NCI-H2227 treated with DMSO at 0.1 percent for 48 hours (cell line): Measurements from ENCODE around the gene SNCB.
"Not testable (repeated sequence)": the region's sequence is repeated elsewhere in the genome, so short reads cannot be mapped to it uniquely, and the experiment has no call there.

Experiments
- DNase-seq: peaks from one replicate; lab custom pipeline; 2025; lab: John Stamatoyannopoulos, UW

SNCB gene

DNA sequence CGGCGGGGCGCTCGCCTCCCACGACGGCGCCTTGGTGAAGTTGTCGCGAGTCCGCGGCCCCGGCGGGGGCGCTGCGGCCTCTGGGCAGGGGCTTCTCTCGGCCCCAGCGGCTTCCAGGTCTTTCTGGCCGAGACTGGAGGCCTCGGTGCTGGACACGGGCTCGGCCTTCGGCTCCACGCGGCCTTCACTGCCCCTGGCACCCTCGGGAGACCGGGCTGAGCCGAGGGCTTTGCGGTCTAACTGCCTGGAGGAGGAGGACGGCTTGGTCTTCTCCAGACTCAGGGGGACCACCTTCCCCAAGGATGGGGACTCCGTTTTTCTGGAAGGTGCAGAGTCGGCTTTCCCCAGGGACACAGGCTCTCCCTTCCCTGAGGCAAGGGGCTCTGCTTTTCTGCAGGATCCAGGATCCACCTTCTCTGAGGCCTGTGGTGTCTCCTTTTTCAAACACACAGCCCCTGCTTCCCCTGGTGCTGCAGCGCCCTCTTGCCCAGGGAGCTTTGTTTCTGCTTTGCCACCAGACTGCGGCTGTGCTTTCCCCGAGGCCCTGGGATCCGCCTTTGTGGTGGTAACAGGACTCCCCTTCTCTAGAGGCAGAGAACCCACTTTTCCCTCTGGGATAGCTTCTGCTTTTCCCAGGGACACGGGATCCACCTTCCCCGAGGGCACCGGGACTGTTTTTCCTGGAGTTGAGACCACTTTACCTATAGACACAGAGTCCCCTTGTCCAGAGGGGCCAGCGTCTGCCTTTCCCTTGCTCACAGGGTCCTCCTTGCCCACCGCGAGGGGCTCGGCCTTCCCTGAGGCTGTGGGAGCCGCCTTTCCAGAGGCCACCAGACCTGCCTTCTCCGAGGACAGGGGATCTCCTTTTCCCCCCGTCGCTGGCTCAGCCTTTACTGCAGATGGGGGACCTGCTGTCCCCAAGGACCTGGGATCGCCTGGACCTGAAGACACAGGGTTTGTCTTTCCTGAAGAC, 32.6 kb downstream of the SNCB start:
- DNase-seq, result no peak

DNA sequence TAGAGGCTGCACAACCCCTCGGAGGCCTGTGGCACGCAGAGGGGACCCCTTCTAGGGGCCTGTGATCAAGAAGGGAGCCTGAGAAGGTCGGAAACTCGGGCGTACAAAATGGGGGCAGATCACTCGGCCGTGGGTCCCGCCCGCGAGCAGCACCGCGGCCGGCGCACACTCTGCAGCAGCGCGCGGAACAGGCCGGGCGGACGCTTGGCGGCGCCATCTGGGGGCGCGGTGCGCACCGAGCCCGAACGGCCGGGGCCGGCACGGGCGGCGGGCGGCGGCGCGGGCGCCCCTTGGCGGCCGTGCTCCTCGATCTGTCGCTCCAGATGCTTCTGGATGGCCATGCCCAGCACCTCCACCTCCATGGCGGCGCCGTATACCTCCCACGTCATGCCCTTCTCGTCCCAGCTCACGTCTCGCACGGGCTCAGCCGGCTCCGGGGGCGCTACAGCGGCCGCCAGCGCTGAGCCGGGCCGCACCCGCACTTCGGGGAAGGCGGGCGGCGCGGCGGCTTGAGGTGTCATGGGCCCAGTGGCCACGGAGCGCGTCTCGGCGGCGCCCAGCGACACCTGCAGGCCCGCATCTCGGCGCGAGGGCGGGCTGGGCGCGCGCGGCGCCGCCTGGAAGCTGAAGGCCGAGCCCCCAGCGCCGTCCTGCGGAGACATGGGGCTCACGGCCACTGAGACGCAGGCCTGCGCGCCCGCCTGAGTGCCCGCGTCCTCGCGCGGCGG, 33.5 kb downstream of the SNCB start:
- DNase-seq, result no peak

DNA sequence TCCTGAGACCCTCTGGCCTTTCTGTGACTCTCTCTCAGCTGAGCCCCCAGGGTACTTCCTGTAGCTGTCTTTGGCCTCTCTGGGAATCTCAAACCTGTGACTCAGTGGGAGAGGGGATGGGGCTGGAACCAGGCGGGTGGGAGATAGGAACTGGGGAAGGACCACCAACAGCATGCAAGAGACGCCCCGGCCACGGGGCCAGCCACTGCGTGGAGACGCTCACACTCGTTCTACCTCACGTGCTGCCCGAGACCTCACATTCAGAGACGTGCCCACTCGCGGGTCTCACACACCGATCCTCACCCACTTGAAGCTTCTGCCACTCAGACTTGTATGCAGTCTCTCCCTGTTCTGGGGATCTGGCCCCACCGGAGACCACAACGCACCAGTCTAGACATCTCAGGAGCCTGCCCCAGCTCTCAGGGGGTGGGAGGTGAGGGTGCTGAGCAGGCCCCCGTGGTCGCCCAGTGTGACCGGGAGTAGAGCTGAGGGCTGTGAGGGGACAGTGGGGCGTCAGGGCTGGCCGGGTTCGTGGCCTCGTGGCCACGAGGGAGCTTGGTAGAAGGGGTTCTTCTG, 34.2 kb downstream of the SNCB start:
- DNase-seq, result no peak

DNA sequence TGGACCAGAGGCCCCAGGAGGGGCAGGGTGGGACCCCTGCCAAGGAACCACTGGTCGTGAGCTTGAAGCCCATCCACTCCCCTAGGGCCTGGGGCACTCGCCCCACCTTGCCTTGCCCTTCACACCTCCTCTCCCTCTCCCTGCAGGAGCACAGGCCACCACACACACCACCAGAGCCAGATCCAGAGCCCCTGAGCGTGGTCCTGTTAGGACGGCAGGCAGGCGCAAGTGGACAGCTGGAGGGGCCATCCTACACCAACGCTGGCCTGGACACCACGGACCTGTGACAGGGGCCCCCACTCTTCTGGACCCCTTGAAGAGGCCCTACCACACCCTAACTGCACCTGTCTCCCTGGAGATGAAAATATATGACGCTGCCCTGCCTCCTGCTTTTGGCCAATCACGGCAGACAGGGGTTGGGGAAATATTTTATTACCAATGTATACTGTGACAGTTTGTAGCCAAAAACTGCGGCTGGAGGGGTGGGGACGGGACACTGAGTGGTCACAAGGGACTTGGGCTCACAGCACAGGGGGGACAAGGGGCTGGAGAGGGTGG, 34.9 kb downstream of the SNCB start:
- DNase-seq, result no peak

DNA sequence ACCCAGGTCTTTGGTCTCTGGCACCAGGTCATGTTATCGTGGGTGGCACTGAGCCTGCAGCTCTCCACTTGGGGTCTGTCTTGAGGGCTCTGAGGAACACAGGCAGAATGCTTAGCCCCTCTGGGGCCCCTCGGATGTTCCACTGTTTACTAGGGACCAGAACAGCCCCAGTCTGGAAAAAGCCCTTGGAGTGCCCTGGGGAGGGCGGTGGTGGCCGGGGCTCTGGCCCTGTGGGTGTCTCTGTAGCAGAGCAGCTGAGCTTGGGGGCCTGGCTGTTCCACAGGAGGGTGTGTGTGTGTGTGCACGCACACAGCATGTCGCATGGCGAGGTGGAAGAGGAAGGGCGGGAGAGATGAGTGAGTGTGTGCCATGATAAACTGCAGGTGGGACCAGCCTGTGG, 35.8 kb downstream of the SNCB start:
- DNase-seq, result no peak

GRCh38 chr5:176593273-176593869, 37.0 kb downstream of the SNCB start:
- no peak for DNase-seq

GRCh38 chr5:176592573-176592972, 37.8 kb downstream of the SNCB start:
- DNase-seq, result no peak

DNA sequence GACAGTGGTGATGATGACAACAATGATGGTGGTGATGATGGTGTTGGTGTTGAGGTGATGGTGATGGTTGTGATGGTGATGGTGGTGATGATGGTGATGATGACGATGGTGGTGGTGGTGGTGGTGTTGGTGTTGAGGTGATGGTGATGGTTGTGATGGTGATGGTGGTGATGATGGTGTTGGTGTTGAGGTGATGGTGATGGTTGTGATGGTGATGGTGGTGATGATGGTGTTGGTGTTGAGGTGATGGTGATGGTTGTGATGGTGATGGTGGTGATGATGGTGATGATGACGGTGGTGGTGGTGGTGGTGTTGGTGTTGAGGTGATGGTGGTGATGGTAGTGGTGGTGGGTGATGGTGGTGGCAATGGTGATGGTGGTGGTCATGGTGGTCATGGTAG, 38.7 kb downstream of the SNCB start:
- not testable (repeated sequence) for DNase-seq

GRCh38 chr5:176590035-176590717, 40.2 kb downstream of the SNCB start:
- DNase-seq, result no peak

- DNase-seq, result no peak
These were observed 41.1 kb downstream of the SNCB start for GRCh38 chr5:176589039-176589769.

DNA sequence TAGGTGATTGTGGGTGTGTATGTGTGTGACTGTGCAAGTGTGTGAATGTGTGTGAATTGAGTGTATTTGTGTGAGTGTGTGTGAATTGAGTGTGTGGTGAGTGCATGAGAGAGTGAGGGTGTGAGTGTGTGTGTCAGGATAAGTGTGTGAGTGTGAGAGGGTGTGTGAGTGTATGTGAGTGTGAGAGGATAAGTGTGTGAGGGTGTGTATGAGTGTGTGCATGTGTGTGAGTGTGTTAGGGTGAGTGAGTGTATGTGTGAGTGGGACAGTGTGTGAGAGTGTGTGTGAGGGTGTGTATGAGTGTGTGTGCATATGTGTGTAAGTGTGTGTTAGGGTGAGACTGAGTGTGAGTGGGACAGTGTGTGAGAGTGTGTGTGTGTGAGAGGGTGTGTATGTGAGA, 42.0 kb downstream of the SNCB start:
- DNase-seq, result no peak

DNA sequence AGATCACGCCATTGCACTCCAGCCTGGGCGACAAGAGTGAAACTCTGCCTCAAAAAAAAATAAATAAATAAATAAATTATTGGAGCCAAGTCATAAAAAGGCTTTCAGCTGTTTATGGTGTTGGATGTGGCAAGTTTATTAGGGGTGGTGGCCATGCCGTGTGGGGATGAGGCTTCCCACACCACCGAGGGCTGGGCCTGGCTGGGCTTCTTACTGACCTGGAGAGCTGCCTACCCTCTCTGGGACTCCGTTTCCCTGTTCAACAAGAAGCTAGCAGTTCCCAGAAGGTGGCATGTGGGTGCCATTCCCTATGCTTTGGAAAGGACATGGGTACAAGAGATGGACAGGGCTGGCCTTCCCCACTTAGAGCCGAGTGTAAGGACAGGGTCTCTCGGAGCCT, 42.9 kb downstream of the SNCB start:
- DNase-seq, result no peak

GRCh38 chr5:176583076-176583475, 47.3 kb downstream of the SNCB start:
- no peak for DNase-seq

- no peak for DNase-seq
These were observed 49.0 kb downstream of the SNCB start for GRCh38 chr5:176581361-176581760.

DNA sequence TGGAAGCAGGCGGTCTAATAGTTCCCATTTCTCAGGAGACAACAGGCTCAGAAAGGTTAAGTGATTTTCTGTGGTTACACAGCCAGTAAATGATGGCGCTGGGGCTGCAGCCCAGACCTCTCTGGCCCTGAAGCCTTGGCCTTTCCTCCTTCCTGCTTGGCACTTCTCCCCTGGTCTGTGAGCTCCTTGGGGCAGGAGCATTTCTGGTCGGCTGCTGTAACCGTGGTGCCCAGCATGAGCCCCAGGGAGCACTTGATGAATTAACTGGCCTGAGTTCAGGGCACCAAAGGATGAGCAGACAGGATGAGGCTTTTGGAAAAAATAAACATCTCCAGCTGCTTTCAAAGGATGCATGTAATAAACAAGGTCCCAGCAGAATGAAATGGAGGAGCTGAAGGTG, 51.0 kb downstream of the SNCB start:
- DNase-seq, result no peak

- DNase-seq, result no peak
These were observed 51.9 kb downstream of the SNCB start for GRCh38 chr5:176578391-176578808.

DNA sequence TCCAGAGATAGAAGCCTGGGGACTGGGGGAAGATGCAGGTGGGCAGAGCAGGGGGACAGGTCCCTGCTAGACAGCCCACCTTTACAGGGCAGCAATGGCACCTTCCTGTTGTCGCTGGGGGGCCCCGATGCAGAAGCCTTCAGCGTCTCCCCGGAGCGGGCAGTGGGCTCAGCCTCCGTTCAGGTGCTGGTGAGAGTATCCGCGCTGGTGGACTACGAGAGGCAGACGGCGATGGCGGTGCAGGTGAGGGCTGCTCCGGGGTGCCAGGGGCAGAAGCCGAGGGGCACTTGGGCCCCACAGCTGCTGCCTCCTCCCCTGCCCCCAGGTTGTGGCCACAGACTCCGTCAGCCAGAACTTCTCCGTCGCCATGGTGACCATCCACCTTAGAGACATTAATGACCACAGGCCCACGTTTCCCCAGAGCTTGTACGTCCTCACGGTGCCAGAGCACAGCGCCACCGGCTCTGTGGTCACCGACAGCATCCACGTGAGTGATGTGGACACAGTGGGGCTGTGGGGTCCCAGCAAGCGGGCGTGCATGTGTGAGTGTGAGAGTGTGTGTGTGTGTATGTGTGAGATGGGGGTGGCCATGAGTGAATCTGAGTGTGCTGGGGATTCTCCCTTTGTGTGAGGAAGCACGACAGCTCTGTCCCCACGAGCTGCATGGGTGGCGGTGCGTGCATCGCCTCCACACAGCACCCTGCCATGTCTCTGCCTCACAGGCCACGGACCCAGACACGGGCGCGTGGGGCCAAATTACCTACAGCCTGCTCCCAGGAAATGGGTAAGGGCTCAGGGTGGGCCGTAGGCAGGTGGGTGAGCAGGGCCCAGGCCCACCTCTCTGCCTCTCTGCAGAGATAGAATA, 52.8 kb downstream of the SNCB start:
- DNase-seq, result no peak

GRCh38 chr5:176575488-176576422, 54.6 kb downstream of the SNCB start:
- no peak for DNase-seq

- DNase-seq, result no peak
These were observed 55.3 kb downstream of the SNCB start for GRCh38 chr5:176575066-176575465.
